Measurements from ENCODE around the gene CCN6. TPM values are rescaled to one million over a fixed set of nuclear protein-coding genes. Genes with fewer than 3 reads are reported as not detected.

The CCN6 gene
- total RNA-seq, 2 donors from 2014 or later = not detected

DNA sequence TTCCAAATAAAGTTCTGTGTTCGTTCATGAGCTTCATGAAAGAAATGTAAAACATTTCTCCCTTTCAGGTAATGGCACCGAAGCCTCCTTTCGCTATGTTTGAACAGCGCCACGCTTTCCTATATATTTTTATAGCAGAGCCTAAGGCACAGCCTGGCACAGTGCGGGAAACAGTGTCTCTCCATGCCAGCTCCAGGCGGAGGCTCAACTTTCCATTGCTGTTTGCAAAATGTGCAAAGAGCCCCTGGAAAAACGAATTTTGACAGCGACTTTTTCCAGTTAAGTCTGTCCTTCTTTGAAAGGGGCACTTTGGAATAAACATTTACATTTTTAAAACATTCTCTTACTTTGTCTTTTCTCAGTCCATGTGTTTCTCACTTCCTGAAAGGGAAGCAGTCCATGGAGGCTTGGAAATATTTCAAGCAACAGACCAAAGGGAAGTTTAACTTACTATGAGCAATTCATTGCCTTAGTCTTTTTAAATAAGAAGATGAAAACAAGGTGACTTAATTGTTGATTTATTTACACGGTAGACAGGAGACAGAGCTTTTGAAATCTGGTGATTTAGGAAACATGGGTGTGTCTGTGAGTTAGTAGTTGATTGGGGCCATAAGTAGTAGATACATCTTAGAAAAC is 769 bp downstream of the CCN6 start:
- Histone ChIP-seq H3K9me3 (ENCODE audit: control insufficient read depth, low read length) (no peaks in the 10 kb centered on the region), H3K36me3 (ENCODE audit: control insufficient read depth, insufficient read depth, low read length) (no peaks in the 10 kb centered on the region), H3K4me1 (ENCODE audit: control insufficient read depth, insufficient read depth, low read length) (no peaks in the 10 kb centered on the region), H3K9ac (ENCODE audit: extremely low read depth, low read length, poor library complexity, severe bottlenecking) (no peak overlapping the region), H3K4me3 (ENCODE audit: low read length) (no peak overlapping the region), H3K27me3 (ENCODE audit: control insufficient read depth, insufficient read depth, low read length, poor library complexity, severe bottlenecking) (peaks cover 50% of the 10 kb centered on the region), H3K27ac (ENCODE audit: low read depth, low read length) (no peak overlapping the region)
- Mint-ChIP-seq H3K27me3 (ENCODE audit: insufficient read depth) (peaks cover 1% of the 10 kb centered on the region), H3K9me3 (no peaks in the 10 kb centered on the region), H3K4me3 (no peak overlapping the region), H3K36me3 (ENCODE audit: low read depth) (no peaks in the 10 kb centered on the region), H3K27ac (no peak overlapping the region), H3K4me1 (no peaks in the 10 kb centered on the region)
- WGBS, 2 experiments (ENCODE audit: insufficient coverage in 1 of 2, insufficient read length in 1 of 2) = 88 to 92% methylated on average over 10 of the region's 10 CpGs
- DNase-seq = no peak
- TF ChIP-seq, protein P1, sequence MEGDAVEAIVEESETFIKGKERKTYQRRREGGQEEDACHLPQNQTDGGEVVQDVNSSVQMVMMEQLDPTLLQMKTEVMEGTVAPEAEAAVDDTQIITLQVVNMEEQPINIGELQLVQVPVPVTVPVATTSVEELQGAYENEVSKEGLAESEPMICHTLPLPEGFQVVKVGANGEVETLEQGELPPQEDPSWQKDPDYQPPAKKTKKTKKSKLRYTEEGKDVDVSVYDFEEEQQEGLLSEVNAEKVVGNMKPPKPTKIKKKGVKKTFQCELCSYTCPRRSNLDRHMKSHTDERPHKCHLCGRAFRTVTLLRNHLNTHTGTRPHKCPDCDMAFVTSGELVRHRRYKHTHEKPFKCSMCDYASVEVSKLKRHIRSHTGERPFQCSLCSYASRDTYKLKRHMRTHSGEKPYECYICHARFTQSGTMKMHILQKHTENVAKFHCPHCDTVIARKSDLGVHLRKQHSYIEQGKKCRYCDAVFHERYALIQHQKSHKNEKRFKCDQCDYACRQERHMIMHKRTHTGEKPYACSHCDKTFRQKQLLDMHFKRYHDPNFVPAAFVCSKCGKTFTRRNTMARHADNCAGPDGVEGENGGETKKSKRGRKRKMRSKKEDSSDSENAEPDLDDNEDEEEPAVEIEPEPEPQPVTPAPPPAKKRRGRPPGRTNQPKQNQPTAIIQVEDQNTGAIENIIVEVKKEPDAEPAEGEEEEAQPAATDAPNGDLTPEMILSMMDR (conservative IDR thresholded peaks at IDR 0.05) = no peak

DNA sequence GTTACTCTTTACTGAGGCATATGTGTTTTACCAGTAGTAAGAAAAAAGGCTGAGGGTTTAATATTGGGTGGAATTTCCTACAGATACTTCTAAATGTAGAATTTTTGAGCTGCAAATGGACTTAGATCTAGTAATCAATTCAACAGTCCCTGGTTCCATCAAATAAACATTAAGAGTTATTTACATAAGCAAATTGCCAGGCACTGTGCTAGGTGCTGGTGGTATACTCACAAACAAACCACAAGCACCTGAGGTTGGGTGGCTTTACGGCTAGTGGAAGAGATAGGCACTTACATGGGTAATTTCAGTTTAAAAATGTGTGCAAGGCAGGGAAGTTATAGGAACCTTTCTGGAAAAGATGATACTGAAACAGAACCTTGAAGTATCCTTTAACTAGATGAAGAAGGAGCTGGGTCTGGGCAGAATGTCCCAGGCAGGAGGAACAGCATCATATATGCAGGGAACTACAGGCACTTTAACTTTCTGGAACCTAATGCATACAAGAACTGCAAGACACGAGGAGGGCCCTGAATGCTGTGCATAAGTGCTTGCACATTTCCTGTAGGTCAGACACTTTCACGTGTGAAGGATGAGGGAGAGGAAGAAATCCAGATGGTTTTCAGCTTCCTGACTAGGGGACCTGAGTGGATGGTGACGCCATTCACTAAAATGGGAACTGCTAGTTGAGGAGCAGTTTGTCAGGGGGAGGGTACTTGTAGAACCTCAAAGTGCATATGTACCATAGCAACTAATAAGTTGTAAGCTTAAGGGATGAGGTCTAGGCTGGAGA is 4.5 kb downstream of the CCN6 start:
- TF ChIP-seq, protein P1 (conservative IDR thresholded peaks at IDR 0.05) = no peak
- H3K9me3 Mint-ChIP-seq = no peaks in the 10 kb centered on the region
- no peaks in the 10 kb centered on the region for H3K36me3 Mint-ChIP-seq (ENCODE audit: low read depth)

DNA sequence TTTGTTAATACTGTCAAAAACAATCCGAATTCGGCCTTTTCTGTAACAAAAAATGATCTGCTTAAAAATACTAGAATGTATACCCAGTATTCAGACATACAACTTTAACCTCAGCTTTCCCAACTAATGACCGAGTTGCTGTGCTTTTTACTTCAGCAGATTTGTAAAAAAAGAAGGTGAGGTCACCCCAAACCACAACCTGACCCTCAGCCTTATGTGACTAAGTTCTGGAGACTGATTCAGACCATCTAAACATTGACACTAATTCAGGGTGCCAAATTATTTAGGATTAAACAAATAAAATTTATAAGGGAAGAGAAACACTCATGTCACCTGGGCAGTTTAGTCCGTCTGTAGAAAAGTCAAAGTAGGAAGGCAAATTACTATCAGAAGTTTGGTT is 7.7 kb downstream of the CCN6 start:
- H3K4me1 ChIP-seq (ENCODE audit: control insufficient read depth, insufficient read depth, low read length) = peaks cover 3% of the 10 kb centered on the region
- 92 to 100% methylated on average over 4 of the region's 4 CpGs for WGBS, 2 experiments (ENCODE audit: insufficient coverage in 1 of 2, insufficient read length in 1 of 2)
- H3K27ac ChIP-seq (ENCODE audit: low read depth, low read length) = no peak overlapping the region
- Mint-ChIP-seq H3K27me3 (ENCODE audit: insufficient read depth) (peaks cover 14% of the 10 kb centered on the region), H3K4me1 (no peaks in the 10 kb centered on the region), H3K4me3 (no peak overlapping the region), H3K27ac (no peak overlapping the region), H3K36me3 (ENCODE audit: low read depth) (no peaks in the 10 kb centered on the region), H3K9me3 (no peaks in the 10 kb centered on the region)
- DNase-seq = no peak
- no peaks in the 10 kb centered on the region for H3K36me3 ChIP-seq (ENCODE audit: control insufficient read depth, insufficient read depth, low read length)
- peaks cover 92% of the 10 kb centered on the region for H3K27me3 ChIP-seq (ENCODE audit: control insufficient read depth, insufficient read depth, low read length, poor library complexity, severe bottlenecking)
- H3K9me3 ChIP-seq (ENCODE audit: control insufficient read depth, low read length) = no peaks in the 10 kb centered on the region
- no peak overlapping the region for H3K9ac ChIP-seq (ENCODE audit: extremely low read depth, low read length, poor library complexity, severe bottlenecking)
- H3K4me3 ChIP-seq (ENCODE audit: low read length) = no peak overlapping the region
- TF ChIP-seq, protein P1 (conservative IDR thresholded peaks at IDR 0.05) = no peak

More for the DNA sequence above, 4.5 kb downstream of the CCN6 start:
- DNase-seq = no peak
- Mint-ChIP-seq H3K27ac (no peak overlapping the region), H3K27me3 (ENCODE audit: insufficient read depth) (peaks cover 9% of the 10 kb centered on the region), H3K4me3 (no peak overlapping the region), H3K4me1 (no peaks in the 10 kb centered on the region)
- H3K9ac ChIP-seq (ENCODE audit: extremely low read depth, low read length, poor library complexity, severe bottlenecking) = no peak overlapping the region
- H3K9me3 ChIP-seq (ENCODE audit: control insufficient read depth, low read length) = no peaks in the 10 kb centered on the region
- H3K4me1 ChIP-seq (ENCODE audit: control insufficient read depth, insufficient read depth, low read length) = peaks cover 3% of the 10 kb centered on the region
- 77 to 86% methylated on average over 3 to 4 of the region's 4 CpGs for WGBS, 2 experiments (ENCODE audit: insufficient coverage in 1 of 2, insufficient read length in 1 of 2)
- no peak overlapping the region for H3K27ac ChIP-seq (ENCODE audit: low read depth, low read length)
- H3K27me3 ChIP-seq (ENCODE audit: control insufficient read depth, insufficient read depth, low read length, poor library complexity, severe bottlenecking) = peaks cover 88% of the 10 kb centered on the region
- no peaks in the 10 kb centered on the region for H3K36me3 ChIP-seq (ENCODE audit: control insufficient read depth, insufficient read depth, low read length)
- H3K4me3 ChIP-seq (ENCODE audit: low read length) = no peak overlapping the region

Data from endodermal cell (in vitro differentiated cells).